Measurements from ENCODE around the gene SIRPA.

DNA sequence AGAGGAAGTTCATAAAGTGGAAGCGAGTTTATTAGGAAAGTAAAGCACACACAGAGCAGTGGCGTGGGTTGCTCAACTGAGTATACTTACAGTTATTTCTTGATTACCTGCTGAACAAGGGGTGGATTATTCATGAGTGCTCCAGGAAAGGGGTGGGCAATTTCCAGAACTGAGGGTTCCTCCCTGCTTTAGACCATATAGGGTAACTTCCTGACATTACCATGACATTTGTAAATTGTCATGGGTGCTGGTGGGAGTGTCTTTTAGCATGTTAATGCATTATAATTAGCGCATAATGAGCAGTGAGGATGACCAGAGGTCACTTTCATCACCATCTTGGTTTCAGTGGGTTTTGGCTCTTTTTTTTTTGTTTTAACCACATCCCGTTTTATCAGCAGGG lies 68.9 kb downstream of the SIRPA start:
- TF ChIP-seq POLR2A (IDR thresholded peaks at IDR 0.05; ENCODE audit: low read length), result no peak
- no peak for TF ChIP-seq GATA1 (IDR thresholded peaks at IDR 0.05; ENCODE audit: low read depth, low read length)

Measured in erythroblast (primary cell).